Keratinocyte (primary cell): ENCODE measurements around the gene KLF2. TPM values are rescaled to one million over a fixed set of nuclear protein-coding genes. Genes with fewer than 3 reads are reported as not detected.

ENCODE experiments used
- DNase-seq: peaks from one replicate; pipeline ENCODE4 v3.0.0-alpha.2; 2011; ENCODE audit warnings: low read depth, missing footprints, low spot score
- FAIRE-seq: peaks from 2 replicates; lab custom pipeline; 2011; peaks lifted over from hg19 to GRCh38; lab: Jason Lieb, UNC
- H2AFZ ChIP-seq: 2 replicates; pipeline ENCODE4 v1.6.0; 2012; ENCODE audit warnings: low read length, control low read depth, inconsistent platforms; ENCODE audit not compliant: control insufficient read depth
- H3K27ac ChIP-seq: 2 replicates; pipeline ENCODE4 v1.5.1; 2011; ENCODE audit warnings: low read length; ENCODE audit not compliant: control insufficient read depth, insufficient read depth
- H3K27me3 ChIP-seq: 3 replicates; pipeline ENCODE4 v1.6.0; 2011; ENCODE audit warnings: low read length; ENCODE audit not compliant: control insufficient read depth, insufficient read depth; ENCODE audit errors: extremely low read depth
- H3K36me3 ChIP-seq, 2 experiments: 2 replicates in 1 of 2; 3 replicates in 1 of 2; pipeline ENCODE4 v1.5.1; 2011; ENCODE audit warnings: low read length in 2 of 2, mild to moderate bottlenecking in 1 of 2; ENCODE audit not compliant: control insufficient read depth in 2 of 2, insufficient read depth in 2 of 2; ENCODE audit errors: extremely low read depth in 1 of 2
- H3K4me1 ChIP-seq: 3 replicates; pipeline ENCODE4 v1.5.1; 2011; ENCODE audit warnings: low read length; ENCODE audit not compliant: control insufficient read depth, insufficient read depth; ENCODE audit errors: extremely low read depth
- H3K4me2 ChIP-seq: 3 replicates; pipeline ENCODE4 v1.6.0; 2011; ENCODE audit warnings: low read depth, low read length; ENCODE audit not compliant: control insufficient read depth, insufficient read depth; ENCODE audit errors: extremely low read depth
- H3K4me3 ChIP-seq, 3 experiments: fragments of 200-600 bp in 1 of 3; sonication (generic) in 1 of 3; 2 replicates in 2 of 3; 3 replicates in 1 of 3; pipeline ENCODE4 v1.5.1; 2011 to 2016; ENCODE audit warnings: low read length in 3 of 3, mild to moderate bottlenecking in 3 of 3, control low read depth in 2 of 3, inconsistent platforms in 1 of 3, low read depth in 1 of 3, mixed read lengths in 1 of 3, mixed run types in 1 of 3, moderate library complexity in 1 of 3; ENCODE audit not compliant: control insufficient read depth in 2 of 3, insufficient read depth in 2 of 3; ENCODE audit errors: extremely low read depth in 1 of 3
- H3K79me2 ChIP-seq: 2 replicates; pipeline ENCODE4 v1.6.0; 2012; ENCODE audit warnings: low read length; ENCODE audit not compliant: control insufficient read depth, insufficient read depth
- H3K9ac ChIP-seq: 3 replicates; pipeline ENCODE4 v1.6.0; 2011; ENCODE audit warnings: low read length; ENCODE audit not compliant: control insufficient read depth, insufficient read depth; ENCODE audit errors: extremely low read depth
- H3K9me1 ChIP-seq: 3 replicates; pipeline ENCODE4 v1.6.0; 2011; ENCODE audit warnings: low read length; ENCODE audit not compliant: control insufficient read depth, insufficient read depth; ENCODE audit errors: extremely low read depth
- H3K9me3 ChIP-seq: 2 replicates; pipeline ENCODE4 v1.5.1; 2012; ENCODE audit warnings: low read depth, low read length; ENCODE audit not compliant: control insufficient read depth
- H4K20me1 ChIP-seq: 3 replicates; pipeline ENCODE4 v1.6.0; 2011; ENCODE audit warnings: low read length; ENCODE audit not compliant: control insufficient read depth, insufficient read depth; ENCODE audit errors: extremely low read depth
- EZH2 ChIP-seq: IDR thresholded peaks from one replicate; pipeline ENCODE4 v1.6.1; 2012; ENCODE audit warnings: inconsistent platforms, mild to moderate bottlenecking, low read length, moderate library complexity
- dilution Hi-C: fragments of 300-500 bp; cut with MboI; formaldehyde crosslinking; loops from one replicate; pipeline ENCODE4 v1.7.0; 2020; ENCODE audit warnings: low sequenced_read_pairs; ENCODE audit not compliant: extremely low pct_ligation_motif_present
- polyA plus RNA-seq, 5 experiments: library from polyadenylated mRNA; depleted of rRNA in 3 of 5; stranded (reverse) in 3 of 5; stranded (forward) in 1 of 5; unstranded in 1 of 5; fragments of >200 nt; gene quantifications; 1 replicate in 1 of 5; 2 replicates in 3 of 5; 3 replicates in 1 of 5; pipeline versions ENCODE4 v1.2.1 to v1.2.3, GENCODE V29; 2011 to 2012; ENCODE audit warnings: missing spikeins in 2 of 5, low read depth in 1 of 5, low replicate concordance in 1 of 5
- TF ChIP-seq, protein P1 (sequence below), 3 experiments: IDR thresholded peaks in 1 of 3; conservative IDR thresholded peaks in 1 of 3; optimal IDR thresholded peaks in 1 of 3; 2 replicates in 2 of 3; 3 replicates in 1 of 3; pipeline versions ENCODE3 to v1.5.1; 2011; ENCODE audit warnings: low read length in 3 of 3, mild to moderate bottlenecking in 3 of 3, moderate library complexity in 2 of 3, control low read depth in 1 of 3, inconsistent platforms in 1 of 3; ENCODE audit not compliant: insufficient read depth in 2 of 3; ENCODE audit errors: extremely low read depth in 1 of 3

Gene KLF2
- polyA plus RNA-seq, 1 donor (not counting 4 experiments of a cell fraction or from before 2014, with no cell fraction given), result not detected

DNA sequence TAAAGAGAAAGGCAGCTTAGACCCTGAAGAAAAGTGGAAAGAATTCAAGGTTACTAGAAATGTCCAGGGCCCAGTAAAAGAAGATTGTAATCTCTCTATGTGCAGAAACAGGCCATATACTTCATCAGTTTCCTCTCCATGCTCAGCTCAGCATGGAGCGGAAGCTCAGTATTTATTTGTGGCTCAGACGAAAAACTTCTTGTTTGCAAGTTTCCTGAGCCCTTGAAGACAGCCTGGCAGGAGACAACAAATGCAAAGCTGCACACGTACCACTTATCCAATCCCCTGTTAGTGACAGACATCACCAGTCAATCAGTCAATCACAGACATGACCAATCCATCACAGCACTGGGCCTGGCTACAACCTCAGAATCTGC is 8.1 kb upstream of the KLF2 start:
- no peak overlapping the region for H3K27ac ChIP-seq
- no peaks in the 10 kb centered on the region for H4K20me1 ChIP-seq
- no peaks in the 10 kb centered on the region for H3K27me3 ChIP-seq
- FAIRE-seq, result no peak
- dilution Hi-C loops, result no loop called here
- H3K79me2 ChIP-seq, result no peaks in the 10 kb centered on the region
- H3K4me2 ChIP-seq, result no peak overlapping the region
- H3K4me1 ChIP-seq, result no peaks in the 10 kb centered on the region
- H3K9me1 ChIP-seq, result no peaks in the 10 kb centered on the region
- H3K9ac ChIP-seq, result no peak overlapping the region
- H2AFZ ChIP-seq, result no peak overlapping the region
- H3K36me3 ChIP-seq, result no peaks in the 10 kb centered on the region
- no peak for DNase-seq
- no peaks in the 10 kb centered on the region for H3K9me3 ChIP-seq
- TF ChIP-seq, protein P1, sequence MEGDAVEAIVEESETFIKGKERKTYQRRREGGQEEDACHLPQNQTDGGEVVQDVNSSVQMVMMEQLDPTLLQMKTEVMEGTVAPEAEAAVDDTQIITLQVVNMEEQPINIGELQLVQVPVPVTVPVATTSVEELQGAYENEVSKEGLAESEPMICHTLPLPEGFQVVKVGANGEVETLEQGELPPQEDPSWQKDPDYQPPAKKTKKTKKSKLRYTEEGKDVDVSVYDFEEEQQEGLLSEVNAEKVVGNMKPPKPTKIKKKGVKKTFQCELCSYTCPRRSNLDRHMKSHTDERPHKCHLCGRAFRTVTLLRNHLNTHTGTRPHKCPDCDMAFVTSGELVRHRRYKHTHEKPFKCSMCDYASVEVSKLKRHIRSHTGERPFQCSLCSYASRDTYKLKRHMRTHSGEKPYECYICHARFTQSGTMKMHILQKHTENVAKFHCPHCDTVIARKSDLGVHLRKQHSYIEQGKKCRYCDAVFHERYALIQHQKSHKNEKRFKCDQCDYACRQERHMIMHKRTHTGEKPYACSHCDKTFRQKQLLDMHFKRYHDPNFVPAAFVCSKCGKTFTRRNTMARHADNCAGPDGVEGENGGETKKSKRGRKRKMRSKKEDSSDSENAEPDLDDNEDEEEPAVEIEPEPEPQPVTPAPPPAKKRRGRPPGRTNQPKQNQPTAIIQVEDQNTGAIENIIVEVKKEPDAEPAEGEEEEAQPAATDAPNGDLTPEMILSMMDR (optimal IDR thresholded peaks at IDR 0.05 in 1 of 3, IDR thresholded peaks at IDR 0.05 in 1 of 3, conservative IDR thresholded peaks at IDR 0.05 in 1 of 3; ENCODE audit: extremely low read depth in 1 of 3, insufficient read depth in 2 of 3, low read length in 3 of 3), result no peak
- no peak for TF ChIP-seq EZH2
- no peak overlapping the region for H3K4me3 ChIP-seq

DNA sequence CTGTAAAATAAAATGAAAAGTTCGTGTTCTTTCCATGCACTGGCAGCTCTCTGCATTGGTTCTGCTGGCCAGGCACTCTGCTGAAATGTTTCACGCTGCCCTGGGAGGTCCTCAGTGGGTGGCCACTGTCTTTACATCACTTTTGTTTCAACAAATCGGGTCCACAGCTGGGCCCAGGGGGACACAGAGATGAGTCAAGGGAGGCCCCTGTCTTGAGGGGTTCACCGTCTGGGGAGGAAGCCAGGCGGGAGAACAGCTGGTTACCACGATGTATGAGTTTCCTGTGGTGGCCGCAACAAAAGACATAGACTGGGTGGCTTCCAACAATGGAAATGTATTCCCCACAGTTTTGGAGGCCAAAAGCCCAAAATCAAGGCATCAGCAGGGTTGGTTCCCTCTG is 5.1 kb upstream of the KLF2 start:
- no peak overlapping the region for H3K27ac ChIP-seq
- no peak overlapping the region for H2AFZ ChIP-seq
- TF ChIP-seq, protein P1 (optimal IDR thresholded peaks at IDR 0.05 in 1 of 3, IDR thresholded peaks at IDR 0.05 in 1 of 3, conservative IDR thresholded peaks at IDR 0.05 in 1 of 3; ENCODE audit: extremely low read depth in 1 of 3, insufficient read depth in 2 of 3, low read length in 3 of 3), result no peak
- no peak for TF ChIP-seq EZH2
- H3K79me2 ChIP-seq, result no peaks in the 10 kb centered on the region
- no peak for FAIRE-seq
- H3K4me3 ChIP-seq, result no peak overlapping the region
- H3K27me3 ChIP-seq, result peaks cover 6% of the 10 kb centered on the region
- DNase-seq, result no peak
- no peaks in the 10 kb centered on the region for H4K20me1 ChIP-seq
- no peak overlapping the region for H3K4me2 ChIP-seq
- no peaks in the 10 kb centered on the region for H3K4me1 ChIP-seq
- H3K36me3 ChIP-seq, result no peaks in the 10 kb centered on the region
- no peak overlapping the region for H3K9ac ChIP-seq
- no peaks in the 10 kb centered on the region for H3K9me1 ChIP-seq
- dilution Hi-C loops, result no loop called here
- H3K9me3 ChIP-seq, result no peaks in the 10 kb centered on the region
